SH-SY5Y (cell line): ENCODE results near the gene FUOM.

ENCODE experiments used
- GATA2 ChIP-seq: IDR thresholded peaks from 2 replicates; pipeline ENCODE4 v1.6.1; 2011; ENCODE audit warnings: mild to moderate bottlenecking, low read depth, low read length
- GATA3 ChIP-seq: IDR thresholded peaks from 2 replicates; pipeline ENCODE4 v1.6.1; 2011; ENCODE audit warnings: low read depth, mild to moderate bottlenecking, low read length, moderate library complexity

Gene FUOM, protein sequence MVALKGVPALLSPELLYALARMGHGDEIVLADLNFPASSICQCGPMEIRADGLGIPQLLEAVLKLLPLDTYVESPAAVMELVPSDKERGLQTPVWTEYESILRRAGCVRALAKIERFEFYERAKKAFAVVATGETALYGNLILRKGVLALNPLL

DNA sequence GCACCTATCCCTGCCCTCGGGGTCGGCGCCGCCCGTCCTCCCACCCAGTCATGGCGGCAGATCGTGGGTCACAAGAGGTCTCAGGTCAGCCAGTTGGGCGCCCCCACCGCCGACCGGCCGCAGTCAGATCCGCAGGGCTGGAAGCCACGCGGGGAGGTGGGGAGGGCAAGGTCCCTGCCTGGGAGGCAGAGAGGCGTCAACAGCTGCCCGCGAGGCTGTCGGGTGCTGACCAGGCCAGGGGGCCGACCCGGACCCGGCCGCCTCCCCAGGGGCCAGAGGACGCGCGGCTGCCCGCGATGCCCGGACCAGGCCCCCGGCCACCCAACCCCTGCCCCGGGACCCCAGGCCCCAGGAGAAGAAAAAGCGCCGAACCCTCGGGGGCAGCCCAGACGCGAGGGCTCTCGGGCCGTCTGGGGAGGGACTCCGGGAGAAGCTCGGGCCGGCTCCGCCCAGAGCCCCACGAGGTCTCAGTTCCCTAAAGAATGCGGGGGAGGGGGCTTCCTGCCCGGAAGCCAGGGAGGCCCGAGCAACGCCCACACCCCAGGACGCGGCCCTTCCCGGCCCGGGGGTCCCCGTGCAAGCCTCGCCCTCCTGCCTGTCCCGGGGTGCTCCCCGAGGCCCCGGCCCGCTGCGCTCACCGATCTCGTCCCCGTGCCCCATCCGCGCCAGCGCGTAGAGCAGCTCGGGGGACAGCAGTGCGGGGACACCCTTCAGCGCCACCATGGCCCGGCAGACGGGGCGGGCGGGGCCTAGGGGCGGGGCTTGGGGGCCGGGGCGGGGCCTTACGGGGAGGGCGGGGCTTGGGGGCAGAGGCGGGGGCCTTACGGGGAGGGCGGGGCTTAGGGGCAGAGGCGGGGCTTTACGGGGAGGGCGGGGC lies at the start of gene FUOM:
Gene FUOM (minus strand): TSS at position 735 of the 877 bp plus-strand sequence. CDS start 12 bp downstream, at position 723.
- TF ChIP-seq GATA2 (no peak), GATA3 (no peak)

DNA sequence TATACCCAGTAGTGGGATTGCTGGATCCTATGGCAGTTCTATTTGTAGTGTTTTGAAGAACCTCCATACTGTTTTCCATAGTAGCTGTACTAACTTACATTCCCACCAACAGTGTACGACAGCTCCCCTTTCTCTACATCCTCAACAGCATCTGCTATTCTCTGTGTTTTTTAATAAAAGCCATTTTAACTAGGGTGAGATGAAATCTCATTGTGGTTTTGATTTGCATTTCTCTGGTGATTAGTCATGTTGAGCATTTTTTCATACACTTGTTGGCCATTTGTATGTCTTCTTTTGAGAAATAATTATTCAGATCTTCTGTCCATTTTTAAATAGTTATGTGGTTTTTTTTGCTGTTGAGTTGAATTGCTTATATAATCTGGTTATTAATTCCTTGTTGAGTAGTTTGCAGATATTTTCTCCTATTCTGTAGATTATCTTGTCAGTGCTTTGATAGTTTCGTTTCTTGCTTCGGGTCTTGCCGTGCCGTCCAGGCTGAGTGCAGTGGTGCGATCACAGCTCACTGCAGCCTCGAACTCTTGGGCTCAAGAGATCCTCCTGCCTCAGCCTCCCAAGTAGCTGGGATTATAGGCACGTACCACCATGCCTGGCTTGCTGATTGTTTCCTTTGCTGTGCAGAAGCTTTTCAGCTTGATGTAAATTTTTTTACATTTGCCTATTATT lies 48.2 kb upstream of the FUOM start:
- TF ChIP-seq GATA3 (no peak), GATA2 (no peak)

GRCh38 chr10:133405272-133405671 lies 47.5 kb upstream of the FUOM start:
- no peak for TF ChIP-seq GATA3
- no peak for TF ChIP-seq GATA2

DNA sequence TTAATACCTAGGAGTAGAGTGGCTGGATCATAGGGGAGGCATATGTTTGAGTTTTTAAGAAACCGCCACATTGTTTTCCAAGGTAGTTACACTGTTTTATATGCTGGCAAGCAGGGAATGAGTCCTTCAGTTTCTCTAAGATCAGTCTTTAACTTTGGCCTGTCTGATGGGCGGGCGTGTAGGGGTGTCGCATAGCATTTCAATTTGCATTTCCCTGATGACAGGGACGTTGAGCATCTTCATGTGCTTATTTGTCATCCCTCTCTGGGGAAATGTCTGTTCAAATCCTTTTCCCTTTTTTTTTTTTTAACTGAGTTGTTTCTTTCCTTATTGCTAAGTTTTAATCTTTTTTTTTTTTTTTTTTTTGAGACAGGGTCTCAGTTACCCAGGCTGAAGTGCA lies 46.0 kb upstream of the FUOM start:
- TF ChIP-seq GATA2 (no peak), GATA3 (no peak)

DNA sequence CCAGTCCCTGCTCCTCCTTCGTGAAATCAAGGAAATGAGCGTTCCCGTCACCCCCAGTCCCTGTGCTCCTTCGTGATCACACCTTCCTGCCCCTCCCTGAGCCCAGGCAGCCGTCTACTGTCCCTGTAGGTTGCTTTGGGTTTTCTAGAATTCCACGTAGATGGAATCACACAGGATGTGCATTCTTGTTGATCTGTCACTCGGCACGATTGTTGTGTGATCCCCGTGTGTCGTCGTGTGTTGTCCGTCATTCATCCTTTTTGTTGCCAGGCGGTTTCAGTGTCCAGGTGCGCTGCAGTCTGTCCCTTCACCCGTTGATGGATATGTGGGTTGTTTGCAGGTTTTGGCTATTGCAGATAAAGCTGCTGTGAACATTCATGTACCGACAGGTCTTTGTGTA lies 45.5 kb upstream of the FUOM start:
- TF ChIP-seq GATA2, result no peak
- no peak for TF ChIP-seq GATA3

DNA sequence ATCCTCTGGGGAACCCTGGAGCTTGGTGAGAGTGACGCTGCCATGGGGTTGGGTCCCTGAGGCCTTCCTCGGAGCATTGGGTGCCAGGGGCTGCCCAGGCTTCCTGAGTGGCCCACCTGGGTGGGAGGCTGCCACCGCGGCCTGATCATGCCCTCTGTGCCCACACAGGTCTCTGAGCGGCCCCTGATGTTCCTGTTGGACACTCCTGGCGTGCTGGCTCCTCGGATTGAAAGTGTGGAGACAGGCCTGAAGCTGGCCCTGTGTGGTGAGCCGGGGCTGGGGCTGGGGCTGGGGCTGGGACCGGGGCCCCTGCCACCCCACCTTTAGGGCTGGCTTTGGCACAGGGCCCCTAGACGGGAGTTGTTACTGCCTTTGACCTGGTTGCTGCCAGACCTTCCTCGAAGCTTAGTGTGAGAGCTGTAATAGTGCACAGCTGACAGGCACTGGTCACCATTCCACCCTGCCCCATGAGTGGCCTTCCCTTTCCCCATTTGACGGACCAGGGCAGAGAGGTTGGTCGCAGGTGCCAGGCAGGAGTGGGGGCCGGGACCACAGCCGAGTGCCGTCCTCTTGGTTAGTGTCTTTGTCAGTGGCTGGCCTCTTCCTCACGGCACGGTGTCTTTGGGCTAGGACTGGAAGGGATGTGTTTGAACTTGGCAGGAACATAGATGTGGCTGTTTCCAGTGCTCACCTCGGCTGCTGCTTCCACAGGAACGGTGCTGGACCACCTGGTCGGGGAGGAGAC lies 44.3 kb upstream of the FUOM start:
- TF ChIP-seq GATA3 (no peak), GATA2 (no peak)

DNA sequence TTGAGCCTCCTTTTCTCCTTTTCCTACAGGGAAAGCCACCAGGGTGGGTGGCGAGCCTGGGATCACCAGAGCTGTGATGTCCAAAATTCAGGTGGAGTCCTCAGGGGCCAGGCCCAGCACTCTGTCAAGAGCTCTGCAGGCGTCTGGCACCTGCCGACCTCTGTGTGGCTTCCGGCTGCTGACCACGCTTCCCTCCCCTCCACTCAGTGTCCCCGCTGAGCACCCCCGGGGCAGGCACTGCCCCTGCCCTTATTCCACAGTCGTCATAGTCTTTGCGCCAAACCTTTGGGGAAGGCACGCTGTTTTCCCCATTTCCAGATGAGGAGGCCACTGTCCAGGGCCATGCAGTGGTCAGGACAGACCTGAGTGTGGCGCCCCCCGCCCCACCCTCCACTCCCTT lies 43.7 kb upstream of the FUOM start:
- TF ChIP-seq GATA2 (no peak), GATA3 (no peak)

DNA sequence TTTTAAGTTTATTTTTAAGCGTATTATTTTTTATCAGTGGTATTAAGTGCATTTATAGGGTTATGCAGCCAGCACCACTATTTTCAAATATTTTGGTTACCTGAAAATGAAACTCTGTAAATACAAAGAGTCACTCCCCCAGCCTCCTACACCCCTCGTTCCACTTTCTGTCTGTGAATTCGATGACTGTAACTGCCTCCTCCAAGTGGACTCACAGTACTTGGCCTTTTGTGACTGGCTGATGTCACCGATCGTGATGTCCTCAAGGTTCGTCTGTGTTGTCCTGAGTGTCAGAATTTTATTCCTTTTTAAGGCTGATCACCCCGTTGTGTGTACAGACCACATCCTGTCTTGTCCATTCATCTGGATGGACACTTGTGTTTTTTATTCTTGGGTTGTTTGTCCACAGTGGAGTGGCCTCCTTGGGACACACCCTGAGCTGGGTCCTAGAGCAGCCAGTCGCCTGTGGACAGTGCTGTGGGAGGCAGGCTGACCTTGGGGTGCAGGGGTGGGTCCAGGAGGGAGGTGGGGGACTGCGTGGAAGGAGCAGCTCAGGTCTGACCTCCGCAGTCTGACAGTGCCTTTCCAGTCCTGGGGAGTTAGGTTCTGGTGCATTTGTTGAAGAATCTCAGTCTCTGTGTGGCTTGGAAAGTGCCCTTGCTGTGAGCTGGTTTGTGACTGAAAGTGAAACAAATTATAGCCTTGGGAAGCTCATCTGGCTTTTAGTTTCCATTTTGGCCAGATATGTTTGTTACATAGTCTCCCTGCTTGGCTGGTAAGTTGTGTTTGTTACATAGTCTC lies 43.0 kb upstream of the FUOM start:
- TF ChIP-seq GATA2, result no peak
- no peak for TF ChIP-seq GATA3

GRCh38 chr10:133399123-133399601 lies 41.3 kb upstream of the FUOM start:
- no peak for TF ChIP-seq GATA2
- no peak for TF ChIP-seq GATA3

DNA sequence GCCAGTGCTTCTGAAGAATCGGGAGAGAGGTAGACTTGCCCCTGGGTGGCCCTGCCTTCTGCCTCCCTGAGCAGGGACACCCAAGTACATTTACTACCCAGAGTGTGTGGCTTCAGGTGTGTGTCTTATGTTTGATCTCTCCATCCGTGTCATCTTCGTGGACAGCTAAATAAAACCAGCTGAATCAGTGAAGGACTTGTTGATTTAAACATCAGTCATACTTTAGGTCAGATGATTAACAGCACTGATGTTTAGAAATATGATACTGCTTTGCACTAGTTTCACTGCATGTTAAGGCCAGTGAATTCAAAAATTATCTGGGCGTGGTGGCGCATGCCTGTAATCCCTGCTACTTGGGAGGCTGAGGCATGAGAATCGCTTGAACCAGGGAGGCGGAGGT lies 40.1 kb upstream of the FUOM start:
- TF ChIP-seq GATA3 (no peak), GATA2 (no peak)

DNA sequence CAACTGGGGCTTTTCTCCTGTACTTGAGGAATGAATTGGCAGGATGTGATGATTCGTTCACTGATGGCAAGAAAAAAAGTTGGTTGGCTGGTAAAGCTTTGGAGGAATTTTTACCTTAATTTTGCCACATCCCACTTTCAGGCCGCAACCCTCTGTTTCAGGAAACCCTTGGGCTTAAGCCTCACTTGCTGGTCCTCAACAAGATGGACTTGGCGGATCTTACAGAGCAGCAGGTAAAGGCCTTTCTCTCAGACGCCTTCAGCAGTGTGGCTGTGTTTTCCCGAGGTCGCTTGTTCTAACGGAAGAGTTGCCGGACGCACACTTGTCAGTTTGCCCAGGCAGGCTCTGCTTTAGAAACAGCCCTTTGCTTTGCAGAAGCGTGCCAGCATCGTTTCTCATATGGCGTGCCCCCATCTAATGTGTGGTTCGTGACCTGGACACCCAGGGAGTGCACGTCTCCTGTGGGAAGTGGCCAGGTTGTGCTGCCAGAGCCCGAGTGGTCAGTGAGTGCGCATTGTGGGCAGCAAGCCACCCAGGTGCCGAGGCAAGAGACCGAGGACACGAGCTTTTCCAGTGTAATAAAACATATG lies 38.3 kb upstream of the FUOM start:
- TF ChIP-seq GATA3 (no peak), GATA2 (no peak)

GRCh38 chr10:133394801-133395221 lies 37.0 kb upstream of the FUOM start:
- TF ChIP-seq GATA2 (no peak), GATA3 (no peak)
